DMS79 treated with DMSO at 0.1 percent for 48 hours (cell line): Measurements from ENCODE around the gene CHIC1.
A peak's percentile ranks its signal among the peaks of the same experiment; 100 is the strongest.
"Not testable (repeated sequence)": the region's sequence is repeated elsewhere in the genome, so short reads cannot be mapped to it uniquely, and the experiment has no call there.

Experiments used
- DNase-seq: peaks from one replicate; lab custom pipeline; 2025; lab: John Stamatoyannopoulos, UW

CHIC1 gene

DNA sequence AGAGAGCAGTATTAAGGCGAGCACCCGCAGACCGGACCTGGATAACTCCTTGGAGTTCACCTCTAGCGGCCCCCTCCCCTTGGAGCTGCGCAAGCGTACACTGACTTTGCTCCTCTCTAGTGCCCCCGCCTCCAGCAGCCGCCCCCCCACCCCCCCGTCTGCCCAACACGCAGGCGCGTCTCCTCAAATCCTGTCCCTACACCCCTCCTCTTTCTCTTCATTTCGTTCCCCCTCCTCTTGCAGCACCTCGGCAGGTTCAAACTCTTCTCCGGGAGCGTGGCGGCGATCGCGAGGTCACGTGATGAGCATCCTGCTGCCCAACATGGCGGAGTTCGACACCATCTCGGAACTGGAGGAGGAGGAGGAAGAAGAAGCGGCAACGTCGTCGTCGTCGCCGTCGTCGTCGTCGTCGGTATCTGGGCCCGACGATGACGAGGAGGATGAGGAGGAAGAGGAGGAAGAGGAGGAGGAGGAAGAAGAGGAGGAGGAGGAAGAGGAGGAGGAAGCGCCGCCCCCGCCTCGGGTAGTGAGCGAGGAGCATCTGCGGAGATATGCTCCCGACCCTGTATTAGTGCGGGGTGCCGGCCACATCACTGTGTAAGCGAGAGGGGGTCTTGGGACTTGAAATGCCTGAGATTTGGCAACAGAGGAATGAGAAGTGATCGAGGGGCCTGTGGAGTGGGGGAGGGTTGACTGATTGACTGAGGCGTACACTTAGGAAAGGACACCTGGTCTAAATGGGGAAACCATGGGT lies at the start of gene CHIC1:
TSS of gene CHIC1 (plus strand) at position 214 of the 754 bp plus-strand sequence. CDS start at position 302, 88 bp downstream.
- peak; percentile 78 for DNase-seq

DNA sequence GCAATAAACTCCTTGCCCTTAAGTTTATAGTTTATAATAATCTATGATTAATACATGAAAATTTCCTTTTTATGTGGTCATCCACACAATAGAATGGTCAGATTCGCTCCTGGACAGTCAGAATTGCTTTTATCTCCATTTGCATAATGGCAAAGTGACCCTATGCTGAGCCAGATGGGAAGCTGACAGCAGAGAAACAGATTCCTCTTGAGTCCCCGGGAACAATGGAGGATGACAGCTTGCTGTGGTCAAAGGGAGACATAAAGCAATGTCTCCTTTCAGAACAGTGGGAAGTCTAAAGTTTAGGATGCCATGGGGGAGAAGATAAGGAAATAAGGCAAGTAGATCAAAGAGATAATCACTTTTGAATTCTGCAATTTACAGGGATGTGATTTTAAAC lies 40.2 kb upstream of the CHIC1 start:
- not testable (repeated sequence) for DNase-seq

DNA sequence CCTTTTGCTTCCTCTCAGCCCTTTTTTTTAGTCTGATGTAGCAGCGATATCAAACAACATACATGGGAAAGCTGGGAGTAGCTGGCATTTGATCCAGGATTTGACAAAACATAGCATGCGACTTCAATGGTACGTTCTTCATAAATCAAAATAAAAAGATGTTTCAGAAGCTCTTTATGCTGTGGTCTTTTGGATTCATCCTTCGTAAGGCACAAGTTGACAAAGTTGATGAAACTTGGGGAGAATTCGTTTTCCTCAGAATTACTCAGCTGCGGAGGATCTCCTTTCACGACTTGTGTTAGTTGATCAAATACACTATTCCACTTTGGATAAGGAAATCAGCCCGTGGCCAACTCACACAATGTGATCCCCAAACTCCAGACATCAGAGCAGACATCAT lies 38.1 kb upstream of the CHIC1 start:
- DNase-seq, result no peak

DNA sequence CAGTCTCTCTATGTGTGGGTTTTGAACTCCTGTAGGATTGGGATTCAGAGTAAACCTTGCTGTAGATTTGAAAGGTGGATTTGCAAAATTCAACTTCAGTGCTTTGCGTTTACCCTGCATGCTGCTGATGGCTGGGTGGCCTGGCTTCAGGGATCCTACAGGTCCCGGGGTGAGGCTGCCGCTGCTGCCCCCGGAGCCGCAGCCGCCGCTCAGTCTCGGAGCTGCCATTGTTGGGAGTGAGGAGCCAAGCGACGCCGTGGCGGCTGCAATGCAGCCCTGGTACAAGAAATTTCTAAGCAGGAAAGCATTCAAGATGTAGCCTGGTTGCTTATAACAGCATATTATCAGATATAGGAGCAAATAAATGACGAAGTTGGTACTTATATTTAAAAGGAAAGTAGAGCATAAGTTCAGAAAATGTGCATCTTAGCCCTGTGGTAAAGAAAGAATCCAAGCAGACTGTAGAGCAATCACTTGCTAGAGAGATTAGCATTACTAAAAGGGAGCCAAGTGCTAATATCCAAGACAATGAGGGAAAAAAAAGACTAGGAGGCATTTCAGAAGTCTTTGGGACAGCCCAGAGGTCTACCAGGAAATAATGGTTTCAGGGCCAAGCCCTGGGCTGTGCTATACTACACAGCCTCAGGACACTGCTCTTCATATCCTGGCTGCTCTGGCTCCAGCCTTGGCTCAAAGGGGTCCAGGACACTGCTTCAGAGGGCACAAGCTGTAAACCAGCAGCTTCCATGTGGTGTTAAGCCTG lies 36.9 kb upstream of the CHIC1 start:
- peak; percentile 0 for DNase-seq

DNA sequence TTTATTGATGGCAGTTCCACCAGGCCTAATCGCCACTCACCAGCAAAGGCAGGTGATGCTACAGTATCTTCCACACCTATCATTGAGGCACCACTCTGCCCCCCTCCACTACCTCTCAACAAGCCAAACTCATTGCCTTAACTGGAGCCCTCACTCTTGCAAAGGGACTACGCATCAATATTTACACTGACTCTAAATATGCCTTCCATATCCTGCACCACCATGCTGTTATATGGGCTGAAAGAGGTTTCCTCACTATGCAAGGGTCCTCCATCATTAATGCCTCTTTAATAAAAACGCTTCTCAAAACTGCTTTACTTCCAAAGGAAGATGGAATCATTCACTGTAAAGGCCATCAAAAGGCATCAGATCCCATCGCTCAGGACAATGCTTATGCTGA lies 31.3 kb upstream of the CHIC1 start:
- not testable (repeated sequence) for DNase-seq

DNA sequence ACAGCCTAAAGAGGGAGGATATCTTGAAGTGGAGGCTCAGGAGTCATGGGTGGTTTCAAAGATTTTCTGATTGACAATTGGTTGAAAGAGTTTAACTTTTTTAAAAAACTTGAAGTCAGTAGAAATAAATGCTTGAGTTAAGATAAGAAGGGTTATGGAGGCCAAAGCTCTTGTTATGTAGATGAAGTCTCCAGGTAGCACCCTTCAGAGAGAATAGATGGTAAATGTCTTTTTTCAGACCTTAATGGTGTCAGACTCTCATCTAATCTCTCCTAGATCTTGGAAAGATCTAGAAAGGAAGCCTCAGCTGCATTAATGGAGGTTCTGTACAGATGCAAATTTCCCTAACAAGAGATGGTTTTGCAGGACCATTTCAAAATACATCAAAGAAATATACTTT lies 6.8 kb upstream of the CHIC1 start:
- no peak for DNase-seq

DNA sequence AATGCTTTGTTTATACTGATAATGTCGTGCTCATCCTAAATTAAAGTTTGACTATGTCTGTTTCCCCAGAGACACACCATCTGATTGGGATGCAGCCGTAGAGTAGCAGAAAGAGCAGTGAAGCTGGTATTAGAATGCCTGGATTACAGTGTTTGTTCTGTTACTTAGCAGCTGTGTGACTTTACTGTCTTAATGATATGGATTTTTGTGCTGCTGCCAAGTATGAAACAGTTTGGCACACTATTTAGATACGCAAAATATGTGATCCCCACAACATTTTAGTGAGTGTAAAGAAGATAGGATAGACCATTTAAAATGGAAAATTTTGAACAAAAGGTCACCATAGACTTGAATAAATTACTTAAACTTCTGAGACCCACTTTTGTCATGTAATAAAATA lies 1.2 kb upstream of the CHIC1 start:
- no peak for DNase-seq

DNA sequence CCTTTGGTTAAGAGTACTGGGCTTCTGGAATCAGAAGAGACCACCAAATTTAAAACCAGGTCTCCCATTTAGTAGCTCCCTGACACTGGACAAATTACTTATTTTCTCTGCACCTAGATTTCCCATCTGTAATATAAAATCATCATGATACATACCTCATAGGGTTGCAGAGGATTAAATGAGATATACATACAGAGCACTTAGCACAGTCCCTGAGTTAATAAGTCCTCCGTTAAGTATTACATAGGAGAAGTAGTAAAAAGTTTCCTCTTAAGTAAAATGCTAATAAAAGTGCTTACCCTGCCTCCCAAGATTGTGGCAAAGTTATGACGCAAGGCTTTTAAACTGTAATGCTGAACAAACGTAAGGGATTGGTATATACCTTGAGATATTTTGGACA lies 539 bp upstream of the CHIC1 start:
- no peak for DNase-seq

DNA sequence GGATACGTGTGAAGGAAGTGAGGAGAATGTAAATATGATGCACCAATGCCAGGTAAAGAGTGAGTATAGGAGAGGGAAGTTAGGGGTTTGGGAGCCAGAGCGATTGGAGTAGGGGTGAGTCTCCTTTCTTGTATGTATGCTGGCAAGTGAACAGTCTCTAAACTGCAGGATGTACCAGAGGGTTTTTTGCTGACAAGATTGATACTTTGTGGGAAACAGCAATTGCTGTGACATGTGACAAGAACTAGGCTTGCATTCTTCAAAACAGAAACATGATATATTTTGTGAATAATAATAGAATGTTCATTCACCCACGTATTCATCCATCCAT lies 706 bp downstream of the CHIC1 start:
- no peak for DNase-seq

DNA sequence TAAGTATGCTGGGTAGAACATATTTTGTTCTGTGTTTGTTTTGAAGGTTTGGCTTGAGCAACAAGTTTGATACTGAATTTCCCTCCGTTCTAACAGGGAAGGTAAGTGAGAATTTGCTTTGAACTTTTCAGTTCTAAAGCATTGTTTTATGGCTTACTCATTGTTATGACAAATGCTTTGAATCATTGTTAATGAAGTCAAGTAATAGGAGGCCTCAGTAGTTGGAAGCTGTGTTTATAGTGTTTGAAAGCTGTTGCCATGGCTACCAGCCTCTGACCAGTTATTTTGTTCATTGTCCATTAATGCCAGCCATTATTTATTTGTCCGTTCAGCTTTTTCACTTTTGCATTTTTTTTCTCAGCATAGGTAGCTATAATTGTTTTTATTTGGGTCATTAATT lies 14.4 kb downstream of the CHIC1 start:
- no peak for DNase-seq

DNA sequence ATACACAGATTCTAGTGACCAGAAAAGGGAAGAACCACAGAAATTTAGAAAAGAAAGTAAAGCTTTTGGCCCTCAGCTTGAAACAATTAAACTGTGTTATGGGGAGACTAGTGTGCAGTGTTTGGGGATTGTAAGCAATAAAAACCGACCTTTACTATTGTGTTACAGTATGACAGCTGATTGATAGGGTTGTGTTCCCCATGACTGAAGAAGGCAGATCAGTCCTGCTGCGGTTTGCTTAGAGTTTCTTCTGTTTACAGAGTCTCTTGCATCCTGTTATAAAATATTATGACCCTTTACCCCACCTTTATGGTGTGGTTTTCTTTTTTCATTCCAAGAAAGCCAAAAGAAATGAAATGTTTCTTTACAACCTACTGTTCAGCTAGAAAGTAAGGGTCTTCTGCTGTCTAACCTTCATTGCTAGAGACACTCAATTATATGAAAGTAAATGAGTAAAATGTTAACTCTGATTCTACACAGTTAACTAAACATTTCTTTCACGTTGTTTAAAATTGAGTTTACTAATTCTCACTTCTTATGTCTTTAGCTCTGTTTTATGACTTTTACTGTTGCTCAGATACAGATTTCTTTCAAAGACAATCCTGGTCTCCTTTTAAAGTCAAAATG lies 18.1 kb downstream of the CHIC1 start:
- DNase-seq, result no peak

DNA sequence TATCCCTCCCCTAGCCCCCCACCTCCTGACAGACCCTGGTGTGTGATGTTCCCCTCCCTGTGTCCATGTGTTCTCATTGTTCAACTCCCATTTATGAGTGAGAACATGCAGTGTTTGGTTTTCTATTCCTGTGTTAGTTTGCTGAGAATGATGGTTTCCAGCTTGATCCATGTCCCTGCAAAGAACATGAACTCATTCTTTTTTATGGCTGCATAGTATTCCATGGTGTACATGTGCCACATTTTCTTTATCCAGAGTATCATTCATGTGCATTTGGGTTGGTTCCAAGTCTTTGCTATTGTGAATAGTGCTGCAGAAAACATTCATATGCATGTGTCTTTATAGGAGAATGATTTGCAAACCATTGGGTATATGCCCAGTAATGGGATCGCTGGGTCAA lies 34.8 kb downstream of the CHIC1 start:
- DNase-seq, result not testable (repeated sequence)

DNA sequence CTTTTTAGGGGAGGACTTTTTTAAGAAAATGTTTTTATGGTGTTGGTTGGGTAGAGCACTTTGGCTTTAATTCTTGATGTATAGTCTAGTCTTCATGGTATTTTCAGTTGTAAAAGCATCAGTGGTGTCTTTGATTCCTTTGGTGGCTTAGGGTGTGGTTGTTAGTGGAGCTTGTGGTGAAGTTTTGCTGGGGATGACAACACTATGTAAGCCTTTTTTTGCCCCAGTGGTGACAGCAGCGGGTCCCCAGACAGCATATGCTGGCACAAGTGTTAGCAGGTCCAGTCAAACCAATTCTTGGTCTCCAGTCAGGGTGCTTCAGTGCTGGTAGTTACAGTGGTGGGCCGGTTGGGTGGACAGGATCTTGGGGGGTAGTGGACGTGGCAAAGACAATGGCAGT lies 52.0 kb downstream of the CHIC1 start:
- DNase-seq, result no peak

DNA sequence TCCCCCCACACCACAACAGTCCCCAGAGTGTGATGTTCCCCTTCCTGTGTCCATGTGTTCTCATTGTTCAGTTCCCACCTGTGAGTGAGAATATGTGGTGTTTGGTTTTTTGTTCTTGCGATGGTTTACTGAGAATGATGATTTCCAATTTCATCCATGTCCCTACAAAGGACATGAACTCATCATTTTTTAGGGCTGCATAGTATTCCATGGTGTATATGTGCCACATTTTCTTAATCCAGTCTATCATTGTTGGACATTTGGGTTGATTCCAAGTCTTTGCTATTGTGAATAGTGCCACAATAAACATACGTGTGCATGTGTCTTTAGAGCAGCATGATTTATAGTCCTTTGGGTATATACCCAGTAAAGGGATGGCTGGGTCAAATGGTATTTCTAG lies 78.7 kb downstream of the CHIC1 start:
- not testable (repeated sequence) for DNase-seq

DNA sequence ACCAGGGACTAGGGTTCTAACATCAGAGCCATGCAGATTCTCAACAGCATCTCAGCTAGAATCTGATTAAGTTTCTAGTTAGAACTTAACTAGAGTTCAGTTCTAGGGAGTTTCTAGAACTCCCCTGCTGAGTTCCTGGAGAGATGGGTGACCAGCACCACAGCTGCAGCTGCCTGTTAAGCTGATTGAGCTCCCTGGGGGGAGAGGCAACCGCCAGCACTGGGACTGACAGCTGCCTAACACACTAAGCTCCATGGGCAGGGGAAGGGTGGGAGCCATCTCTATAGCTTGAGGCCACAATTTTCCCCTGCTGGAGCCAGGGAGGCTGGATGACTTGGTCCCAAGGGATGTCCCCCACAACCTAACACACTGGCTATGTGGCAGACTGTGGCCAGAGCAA lies 84.2 kb downstream of the CHIC1 start:
- DNase-seq, result no peak

DNA sequence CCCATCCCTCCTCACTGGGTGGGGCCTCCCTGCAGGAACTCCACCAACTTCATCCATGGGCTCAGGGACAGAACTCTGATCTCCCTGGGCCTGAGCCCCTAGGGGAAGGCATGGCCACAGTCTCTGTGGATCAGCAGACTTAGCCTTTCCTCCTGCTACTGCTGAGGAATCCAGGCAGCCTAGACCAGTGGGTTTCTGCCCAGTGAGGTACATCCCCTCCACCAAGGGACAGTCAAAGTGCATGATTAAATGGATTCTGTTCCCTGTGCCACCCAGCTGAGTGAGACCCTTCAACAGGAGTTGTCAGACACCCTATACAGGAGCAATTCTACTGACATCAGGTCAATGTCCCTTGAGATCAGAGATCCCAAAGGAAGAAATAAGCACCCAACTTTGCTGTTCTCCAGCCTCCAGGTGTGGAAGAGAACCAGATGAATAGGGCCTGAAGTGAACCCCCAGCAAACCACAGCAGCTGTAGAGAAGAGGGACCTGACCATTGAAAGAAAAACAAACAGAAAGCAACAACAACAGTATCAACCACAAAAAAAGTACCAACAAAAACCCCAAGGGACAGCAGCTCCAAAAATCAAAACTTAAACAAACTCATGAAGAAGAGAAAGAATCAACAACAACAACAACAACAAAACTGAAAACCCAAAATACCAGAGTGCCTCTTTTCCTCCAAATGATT lies 84.8 kb downstream of the CHIC1 start:
- DNase-seq, result no peak

DNA sequence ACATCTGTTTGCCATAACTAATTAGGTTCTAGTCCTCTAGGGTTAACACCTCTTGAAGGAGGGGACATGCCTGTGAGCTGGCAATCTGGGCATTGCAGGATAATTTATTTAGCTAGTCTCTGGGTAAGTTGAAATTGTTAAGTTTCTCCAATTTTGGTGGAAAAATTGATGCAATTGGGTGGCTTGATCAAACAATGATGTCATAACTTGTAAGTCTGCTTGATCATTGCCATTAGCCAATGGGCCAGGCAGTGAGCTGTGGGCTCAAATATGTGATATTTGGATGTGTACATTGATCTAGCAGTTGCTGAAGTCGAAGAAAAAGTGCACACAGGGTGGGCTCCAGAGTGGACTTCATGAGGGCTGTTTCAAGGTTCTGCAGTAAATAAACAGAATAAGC lies 98.3 kb downstream of the CHIC1 start:
- DNase-seq, result not testable (repeated sequence)

DNA sequence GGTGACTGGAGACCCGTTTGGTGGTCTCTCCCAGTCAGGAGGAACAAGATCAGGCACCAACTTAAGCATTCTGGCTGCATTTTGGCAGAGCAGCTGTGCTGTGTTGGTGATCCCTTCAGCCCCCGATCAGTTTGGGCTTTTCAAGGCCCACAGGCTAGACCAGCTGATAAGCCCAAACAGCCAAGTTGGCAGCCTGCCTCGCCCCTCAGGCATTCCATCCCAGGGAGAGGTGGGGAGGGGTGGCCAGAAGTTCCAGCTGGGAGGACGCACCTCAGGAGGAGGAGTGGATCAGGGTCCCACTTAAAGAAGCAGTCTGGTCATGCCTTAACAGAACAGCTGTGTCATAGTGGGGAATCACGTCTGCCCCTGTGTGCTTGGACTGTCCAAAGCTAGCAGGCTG lies 105.8 kb downstream of the CHIC1 start:
- no peak for DNase-seq

DNA sequence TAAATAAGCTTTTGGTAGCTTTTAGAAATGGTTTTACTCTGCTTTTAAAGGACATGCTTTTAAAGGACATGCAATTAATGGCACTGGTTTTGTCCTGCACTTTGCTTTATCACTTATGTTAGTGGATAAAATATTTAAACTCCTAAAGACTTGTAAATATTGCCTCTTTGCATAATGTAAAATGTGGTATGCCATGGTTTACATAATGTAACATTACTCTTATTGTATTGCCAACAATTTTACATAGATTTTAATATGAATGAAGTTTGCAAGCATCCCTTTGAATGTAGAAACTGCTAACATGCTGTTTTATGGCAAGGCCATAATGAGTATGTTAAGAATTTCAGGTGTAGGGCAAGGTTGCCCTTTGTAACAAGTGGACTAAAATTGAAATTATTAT lies 118.4 kb downstream of the CHIC1 start:
- DNase-seq, result no peak

DNA sequence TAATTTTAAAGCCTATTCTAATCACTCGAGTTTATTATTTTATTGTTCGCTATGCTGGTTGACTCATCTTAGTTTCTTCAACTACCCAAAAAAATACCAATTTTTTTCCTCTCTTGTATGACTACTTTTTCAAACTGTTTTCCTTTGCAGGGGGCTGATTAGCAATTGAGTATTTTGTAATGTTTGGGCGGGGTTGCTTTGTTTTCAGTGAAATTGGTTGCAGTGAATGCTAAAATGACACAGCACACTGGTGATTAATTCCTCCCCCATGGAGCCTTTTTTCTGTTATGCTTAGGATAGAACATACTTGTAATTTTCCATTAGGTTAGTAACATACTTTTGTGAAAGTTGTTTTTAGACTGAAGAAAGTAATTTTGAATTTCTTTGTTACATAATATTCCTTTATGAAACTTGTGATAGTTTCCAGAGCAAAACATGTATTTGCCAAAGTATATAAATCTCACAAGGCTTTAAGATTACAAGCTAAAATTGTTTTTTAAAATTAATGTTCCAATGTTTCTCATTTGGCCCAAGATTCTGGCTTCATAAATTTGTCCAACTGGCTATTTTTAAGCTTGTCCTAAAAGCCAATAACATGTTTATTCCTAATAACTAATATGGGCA lies 120.4 kb downstream of the CHIC1 start:
- DNase-seq, result no peak

DNA sequence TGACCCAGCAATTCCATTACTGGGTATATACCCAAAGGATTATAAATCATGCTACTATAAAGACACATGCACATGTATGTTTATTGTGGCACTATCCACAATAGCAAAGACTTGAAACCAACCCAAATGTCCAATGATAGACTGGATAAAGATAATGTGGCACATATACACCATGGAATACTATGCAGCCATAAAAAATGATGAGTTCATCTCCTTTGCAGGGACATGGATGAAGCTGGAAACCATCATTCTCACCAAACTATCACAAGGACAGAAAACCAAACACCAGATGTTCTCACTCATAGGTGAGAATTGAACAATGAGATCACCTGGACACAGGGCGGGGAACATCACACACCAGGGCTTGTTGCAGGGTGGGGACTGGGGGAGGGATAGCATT lies 144.0 kb downstream of the CHIC1 start:
- DNase-seq, result not testable (repeated sequence)

DNA sequence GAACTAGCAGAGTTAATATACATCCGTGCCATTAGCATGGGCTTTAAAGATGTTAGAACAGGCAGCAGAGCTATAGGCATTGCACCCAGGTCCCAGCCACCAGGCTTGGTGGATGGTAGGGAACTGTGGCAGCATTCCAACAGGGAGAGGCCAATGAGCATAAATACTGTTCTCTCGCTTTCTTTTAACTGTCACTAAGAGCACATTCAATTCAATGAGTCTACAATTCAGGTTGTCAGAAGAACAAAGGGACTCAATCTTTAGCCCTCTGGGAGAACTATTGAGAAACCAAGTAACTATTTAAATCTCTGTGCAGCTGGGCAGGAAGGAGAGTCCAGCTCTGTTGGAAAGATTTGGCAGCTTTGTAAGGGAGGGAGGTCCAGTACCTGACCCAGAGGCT lies 165.6 kb downstream of the CHIC1 start:
- DNase-seq, result no peak
